GM21381 (cell line): ENCODE measurements around the gene LTBP2.
A peak's percentile ranks its signal among the peaks of the same experiment; 100 is the strongest.

Source experiments
- ATAC-seq: cut with Tn5 transposase; IDR thresholded peaks from one replicate; pipeline ENCODE4 v1.9.1; 2021; ENCODE audit warnings: mild to moderate bottlenecking, moderate library complexity; ENCODE audit not compliant: unreplicated experiment

LTBP2 gene

DNA sequence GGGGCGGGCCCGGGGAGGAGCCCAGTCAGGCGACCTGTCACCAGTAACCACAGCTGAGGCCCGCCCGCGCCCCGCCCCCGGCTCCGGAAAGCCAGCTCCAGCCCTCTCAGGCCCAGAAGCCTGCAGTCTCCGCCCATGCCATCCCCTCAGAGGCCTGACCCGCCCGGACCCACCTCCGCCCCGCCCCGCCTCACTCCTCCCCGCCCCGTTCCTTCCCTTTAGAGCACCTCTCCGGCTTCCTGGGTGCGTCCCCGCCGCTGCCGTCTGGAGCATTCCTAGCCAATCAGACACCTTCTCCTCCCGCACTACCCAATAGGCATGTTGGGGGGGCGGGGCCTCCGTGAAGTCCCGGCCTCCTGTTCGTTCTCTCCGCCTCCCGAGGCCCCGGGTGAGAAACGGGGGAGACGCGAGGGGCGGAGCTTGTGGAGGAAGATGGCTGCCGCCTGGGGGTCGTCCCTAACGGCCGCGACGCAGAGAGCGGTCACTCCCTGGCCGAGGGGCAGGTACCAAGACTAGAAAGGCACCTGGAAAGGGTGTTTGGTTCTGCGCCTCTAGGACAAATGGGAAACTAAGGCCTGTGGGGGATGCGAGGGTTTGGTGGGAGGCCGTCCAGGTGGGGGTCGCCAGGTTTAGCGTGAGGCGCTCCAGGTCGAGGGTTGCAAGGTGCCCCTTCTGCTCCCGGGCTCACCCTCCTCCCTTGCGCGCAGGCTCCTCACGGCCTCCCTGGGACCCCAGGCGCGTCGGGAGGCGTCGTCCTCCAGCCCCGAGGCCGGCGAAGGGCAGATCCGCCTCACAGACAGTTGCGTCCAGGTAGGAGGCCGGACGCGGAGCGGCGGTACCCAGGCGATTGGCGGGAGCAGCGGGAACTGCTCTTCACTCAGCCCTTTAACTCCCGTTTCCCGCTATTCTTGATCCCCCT lies 118.4 kb downstream of the LTBP2 start, which contains the start of gene ISCA2:
Gene ISCA2, plus strand, starts transcription at position 423 of the 919 bp plus-strand sequence. Its CDS starts 10 bp downstream, at position 433.
- peak; percentile 85 for ATAC-seq

DNA sequence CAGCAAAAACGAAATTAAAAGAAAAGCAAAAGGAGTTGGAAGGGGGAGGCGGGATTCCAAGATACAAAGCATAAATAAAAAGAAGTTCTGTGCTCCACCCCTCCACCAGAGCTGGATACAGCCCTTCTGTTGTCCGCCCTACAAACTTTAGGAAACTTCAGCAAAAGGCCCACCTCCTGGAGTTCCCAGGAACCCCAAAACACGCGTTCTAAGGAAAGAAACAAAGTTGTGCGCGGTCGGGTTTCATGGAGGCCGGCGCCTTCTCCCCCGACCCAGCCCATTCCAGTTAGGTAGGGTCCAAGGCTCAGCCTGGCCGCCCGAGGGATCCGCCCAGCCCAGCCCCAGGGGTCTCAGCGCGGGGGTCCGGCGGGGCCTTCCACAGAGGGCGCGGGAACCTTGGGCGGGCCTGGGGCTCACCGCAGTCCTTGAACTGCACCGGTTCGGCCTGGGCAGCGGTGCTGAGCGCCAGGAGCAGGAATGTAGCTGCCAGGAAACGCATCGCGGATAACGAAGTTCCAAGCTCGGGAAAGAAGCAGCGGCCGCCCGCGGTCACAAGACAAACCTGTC lies 119.2 kb downstream of the LTBP2 start, which contains the start of gene NPC2:
Gene NPC2, minus strand, starts transcription at position 530 of the 567 bp plus-strand sequence. Its CDS starts 31 bp downstream, at position 499.
- peak; percentile 7 for ATAC-seq

DNA sequence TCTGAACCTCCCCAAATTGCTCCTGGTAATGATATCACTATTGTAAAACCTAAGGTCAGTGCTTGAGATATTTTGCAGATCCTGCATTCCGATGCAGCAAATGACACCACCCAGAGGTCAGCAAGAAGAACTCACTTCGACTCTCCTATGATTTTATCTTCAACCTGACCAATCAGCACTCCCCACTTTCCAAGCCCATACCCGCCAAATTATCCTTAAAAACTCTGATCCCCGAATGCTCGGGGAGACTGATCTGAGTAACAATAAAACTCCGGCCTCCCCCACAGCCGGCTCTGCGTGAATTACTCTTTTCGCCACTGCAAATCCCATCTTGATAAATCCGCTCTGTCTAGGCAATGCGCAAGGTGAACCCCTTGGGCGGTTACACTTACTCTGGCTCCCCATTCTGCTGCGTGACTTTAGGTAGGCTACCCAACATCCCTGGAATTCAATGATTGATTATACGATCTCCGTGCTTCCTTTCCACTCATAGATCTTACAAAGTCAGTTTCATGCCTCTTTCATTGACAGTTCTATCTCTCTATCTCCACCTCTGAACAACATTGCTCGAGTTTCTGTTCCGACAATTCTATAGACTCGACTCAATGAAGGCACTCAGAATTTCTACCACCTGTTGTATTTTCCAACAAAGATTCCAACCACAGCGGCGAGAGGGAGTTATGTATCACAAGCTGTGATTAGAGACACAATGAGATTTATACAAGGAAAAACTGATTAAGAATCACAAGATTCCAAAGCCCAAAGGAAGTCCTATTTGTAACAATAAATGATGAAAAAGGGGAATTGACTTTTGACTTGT lies 119.9 kb downstream of the LTBP2 start:
- no peak for ATAC-seq

DNA sequence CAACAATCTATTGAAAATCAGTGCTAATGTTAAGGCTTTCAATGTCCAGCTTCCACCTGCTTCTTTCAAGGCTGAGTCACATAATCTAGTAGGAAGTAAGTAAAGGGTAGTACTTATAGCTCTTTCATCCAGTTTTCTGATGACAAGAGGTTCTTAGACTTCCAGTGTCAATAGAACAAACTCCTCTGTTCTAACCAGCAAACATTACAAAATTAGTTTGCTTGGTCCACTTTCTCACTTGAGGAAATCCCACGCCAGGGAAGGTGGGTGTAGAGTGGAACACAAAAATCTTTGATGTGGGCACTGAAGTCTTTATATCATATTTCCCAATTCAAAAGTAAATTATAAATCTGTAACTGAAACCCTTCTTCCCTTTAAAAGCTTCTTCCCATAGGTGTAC lies 121.6 kb downstream of the LTBP2 start:
- ATAC-seq: no peak

DNA sequence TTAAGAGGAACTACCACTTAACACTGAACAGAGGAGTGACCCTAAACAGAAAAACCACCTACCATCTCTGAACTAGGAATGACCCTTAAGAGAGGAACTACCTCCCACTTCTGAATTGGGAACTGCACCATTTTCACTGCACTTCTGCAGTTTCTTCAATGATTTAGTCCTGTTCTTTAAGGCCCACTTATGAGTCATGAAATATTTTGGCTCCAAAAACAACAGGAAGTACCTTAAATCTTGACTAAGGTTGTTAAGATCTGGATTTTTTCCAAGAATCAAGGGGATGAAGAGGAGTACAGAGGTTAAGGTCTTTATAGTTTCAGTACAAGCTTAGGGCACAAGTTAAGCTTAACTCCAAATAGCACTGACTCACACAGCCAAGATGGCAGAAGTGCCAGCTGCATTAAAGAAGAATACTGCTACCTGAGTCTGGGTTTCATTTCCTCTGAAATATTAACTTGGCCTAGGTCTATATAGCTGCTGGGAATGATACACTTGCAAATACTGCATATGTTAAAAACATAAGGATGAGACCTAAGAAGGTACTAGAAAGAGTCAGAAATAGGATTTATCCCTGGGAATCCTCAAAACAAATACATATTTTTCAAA lies 123.1 kb downstream of the LTBP2 start:
- ATAC-seq: no peak

DNA sequence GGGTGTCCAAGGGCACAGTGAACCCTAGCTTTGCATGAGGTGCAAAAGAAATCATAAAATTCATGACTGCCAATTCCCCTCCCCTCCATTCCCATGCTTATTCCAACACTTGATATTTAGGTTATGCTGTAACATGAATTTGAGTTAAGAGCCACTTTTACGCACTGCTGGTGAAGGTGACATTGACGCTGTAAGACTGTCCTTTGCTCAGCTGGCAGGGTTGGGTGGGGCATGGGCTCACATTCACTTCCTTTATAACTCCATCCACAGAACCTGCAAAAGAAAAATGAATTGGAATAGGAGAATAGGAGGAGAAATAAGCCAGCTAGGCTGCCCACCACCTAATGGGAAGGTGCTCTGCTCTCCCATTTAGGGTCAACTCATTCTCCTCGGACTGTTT lies 125.9 kb downstream of the LTBP2 start:
- no peak for ATAC-seq

DNA sequence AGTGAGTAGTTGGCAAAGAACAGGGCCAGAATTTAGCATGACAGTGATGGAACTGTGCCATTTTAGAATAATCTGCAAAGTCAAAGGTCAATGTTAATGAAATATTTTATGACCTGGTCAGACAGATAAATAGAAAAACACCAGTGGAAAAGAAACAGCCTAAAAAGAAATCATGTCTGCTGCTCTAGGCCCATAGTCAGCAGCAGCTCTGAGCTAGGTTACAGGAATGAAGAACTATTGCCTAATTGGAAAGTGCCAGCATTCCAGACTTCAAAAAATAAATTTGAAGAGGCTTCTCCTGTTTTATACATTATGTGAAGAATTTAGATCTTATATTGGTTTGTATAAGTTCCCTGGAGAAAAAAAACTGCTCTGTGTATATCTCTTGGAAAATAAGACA lies 128.7 kb downstream of the LTBP2 start:
- no peak for ATAC-seq

DNA sequence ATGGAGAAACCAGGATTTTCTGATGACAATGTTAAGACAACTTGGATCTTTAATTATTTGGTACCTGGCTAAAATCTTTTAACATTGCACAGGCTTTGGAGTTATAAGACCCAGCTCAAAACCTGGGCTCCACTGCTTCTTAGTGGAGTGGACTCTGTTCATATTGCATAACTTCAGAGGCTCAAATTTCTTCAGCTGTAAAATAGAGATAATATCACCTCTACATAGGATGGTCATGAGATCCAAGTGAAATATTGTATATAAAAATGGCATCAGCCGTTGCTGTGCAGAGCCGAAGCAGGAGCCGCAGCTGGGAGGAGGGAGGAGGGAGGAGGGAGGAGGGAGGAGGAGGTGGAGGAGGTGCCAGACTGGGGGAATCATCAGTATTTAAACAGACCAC lies 129.5 kb downstream of the LTBP2 start:
- ATAC-seq: no peak

DNA sequence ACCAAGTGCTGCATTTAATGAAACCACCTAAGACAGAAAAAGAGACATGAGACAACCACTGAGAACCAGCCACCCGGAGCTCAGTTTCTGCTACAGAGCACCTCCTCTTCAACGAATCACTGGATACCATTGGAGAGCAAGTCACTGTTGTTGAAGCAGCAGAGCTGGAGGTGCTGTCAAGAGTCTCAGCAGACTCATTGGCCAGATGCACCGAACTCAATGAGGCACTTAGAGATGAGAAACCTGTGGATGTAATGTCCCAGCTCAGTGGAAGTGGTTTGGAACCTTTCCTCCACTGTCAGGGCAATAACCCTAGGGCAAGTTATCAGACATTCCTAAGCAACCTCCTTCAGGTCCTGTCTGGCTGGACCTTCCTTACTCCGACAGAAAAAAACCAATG lies 132.0 kb downstream of the LTBP2 start:
- ATAC-seq: no peak

DNA sequence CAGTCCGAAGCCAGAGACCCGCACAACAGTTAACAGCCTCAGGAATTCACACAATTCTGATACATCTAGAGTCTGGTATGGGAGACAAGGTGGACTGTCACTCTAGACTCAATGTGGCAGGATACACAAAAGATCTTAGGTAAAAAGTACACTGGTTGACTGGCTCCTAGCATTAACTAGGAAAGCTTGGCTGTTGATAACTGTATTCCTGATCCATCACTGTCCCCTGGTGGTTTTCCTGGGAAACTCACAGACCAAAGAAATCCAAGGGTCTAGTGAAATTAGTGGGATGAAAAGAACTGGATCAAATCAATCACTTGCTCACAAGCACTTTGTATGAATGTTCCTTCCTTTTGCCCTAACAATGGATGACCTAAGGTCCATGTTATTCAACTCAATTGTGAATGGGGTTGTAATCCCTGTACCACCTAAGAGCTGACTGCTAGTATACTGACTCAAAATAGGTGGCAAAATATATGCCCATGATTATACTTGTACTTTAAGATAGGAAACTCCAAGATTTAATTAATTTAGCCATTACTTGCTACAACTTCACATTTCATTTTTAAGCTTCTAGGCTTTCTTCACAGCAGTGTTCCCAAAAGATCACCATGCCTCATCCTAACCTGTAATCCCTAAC lies 132.9 kb downstream of the LTBP2 start:
- no peak for ATAC-seq

DNA sequence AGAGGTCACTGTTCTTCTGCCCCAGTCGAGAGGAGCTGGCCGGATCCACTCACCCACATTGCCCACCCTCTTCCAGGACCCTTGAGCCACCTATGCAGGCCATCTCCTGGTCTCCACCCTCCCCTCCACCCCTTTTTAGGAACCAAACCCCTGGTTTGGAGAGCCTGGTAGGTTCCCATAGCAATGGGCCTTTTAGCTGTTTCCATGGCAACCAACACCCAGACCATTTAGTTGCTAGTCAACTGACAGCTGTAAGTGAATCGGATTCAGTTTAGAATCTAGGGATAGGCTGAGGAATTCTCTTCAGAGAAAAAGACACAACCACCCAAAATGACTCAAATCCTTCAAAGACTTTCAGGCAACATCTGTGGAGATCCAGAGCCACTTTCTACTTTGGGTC lies 135.4 kb downstream of the LTBP2 start:
- no peak for ATAC-seq

DNA sequence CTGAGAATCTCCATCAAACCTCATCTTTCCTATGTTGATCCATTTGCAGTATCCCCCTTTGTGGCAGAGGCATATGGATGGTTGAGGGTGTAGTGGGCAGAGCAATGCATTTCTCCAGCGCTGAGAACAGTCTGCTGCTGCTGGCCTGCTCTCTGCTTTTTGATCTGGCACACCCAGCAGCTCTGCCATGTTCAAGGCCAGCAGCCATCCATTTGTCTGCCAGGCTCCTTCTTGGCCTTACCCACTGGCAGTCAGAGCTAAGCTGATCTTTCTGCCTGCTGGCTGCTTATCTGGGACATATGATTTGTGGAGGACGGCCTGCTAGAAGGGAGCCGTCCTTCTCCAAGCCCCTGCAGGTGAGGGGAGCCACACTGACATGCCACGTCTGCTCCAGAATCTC lies 135.9 kb downstream of the LTBP2 start:
- no peak for ATAC-seq

DNA sequence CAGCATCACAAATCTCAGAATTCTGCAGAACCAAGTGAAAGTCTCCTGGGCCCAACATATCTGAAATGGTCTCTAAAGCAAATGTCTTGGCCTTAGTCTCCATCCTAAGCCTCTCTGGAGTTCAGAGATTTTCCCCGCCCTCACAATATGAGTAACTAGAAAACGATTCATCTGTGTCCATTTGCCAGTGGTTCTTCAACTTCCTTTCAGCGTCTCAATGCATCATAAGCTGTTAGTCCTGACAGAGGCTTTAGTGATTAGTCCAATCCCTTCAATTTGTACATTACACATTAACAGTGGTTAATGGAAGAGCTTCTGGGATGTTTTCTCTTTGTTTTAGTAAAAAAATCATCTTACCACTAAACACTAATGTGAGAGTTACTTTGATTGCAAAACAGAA lies 136.4 kb downstream of the LTBP2 start:
- ATAC-seq: no peak

DNA sequence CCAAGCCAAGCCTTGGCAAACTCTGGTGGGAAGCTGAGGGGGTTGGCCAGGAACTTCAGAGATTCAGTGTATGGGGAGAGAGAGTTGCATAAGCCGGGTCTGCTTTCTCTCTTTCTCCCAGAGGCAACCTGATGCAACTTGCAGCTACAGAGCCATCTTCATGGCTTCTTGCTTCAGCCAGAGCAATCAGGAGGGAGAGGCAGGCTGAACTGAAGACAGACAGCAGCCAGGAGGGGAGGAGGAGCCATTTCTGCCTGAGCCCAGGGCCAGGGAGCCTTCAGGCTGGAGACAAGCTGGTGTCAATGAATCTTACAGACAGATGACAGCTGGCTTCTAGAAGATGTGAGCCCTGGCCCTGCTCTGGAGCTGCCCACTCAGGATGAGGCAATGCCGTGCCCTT lies 137.7 kb downstream of the LTBP2 start:
- no peak for ATAC-seq

DNA sequence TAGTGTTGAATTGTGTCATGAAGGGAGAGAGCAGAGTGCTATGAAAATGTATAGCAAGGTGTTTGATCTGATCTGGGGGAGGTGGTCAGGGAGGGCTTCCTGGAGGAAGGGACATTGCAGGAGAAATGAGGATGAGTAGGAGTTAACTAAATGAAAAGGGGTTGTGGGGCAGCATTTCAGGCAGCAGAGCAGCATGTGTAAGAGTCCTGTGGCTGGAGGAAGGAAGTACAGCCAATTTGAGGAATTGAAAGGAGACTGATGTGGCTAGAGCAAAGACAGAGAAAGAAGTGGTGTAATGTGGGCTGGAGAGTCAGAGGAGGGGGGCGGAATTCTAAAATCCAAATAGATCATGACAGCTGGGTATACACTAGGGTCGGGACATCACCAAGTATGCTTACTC lies 139.4 kb downstream of the LTBP2 start:
- ATAC-seq: no peak

DNA sequence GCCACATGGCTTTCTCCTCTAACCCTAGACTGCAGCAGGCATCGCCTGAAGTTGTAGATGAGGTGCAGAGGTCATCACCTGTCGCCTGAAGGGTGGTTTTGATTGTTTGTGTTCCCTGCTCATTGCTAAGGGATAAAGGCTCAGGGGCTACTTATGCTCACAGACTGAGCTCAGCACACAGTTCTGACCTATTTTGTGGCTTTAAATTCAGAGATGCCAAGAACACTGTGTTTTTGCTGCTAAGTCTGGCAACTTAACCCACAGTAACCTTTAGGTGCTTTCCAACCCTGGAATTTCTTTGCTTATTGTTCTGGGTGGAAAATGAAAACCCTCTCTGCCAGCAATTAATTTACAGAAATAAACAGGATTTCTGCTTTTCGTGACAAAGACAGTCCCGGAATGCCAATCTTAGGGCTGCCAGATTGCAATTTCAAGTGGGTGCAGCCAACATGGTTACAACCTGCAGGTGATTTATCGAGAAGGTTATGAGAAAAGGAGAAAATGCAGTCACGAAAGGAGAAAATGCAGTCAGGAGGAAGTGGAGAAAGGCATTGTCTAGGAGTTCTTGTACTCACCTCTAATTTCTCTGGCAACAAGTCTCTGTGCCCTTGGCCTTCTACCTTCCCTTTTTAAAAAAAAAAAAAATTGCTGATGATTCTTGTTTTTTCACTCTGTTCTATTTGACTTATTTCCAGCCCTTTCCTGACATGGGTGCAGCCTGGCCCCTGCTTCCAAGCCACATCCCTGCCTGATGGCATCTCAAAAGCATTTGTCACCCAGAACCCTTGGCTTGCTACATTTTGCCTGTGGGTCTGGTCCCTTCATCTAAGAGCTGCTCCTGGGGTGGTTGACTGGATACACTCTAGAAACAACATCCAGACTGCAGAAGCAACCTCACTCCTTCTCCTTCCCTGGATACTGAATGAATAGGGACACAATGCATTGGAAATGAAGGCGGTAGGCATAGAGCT lies 142.2 kb downstream of the LTBP2 start:
- ATAC-seq: no peak

DNA sequence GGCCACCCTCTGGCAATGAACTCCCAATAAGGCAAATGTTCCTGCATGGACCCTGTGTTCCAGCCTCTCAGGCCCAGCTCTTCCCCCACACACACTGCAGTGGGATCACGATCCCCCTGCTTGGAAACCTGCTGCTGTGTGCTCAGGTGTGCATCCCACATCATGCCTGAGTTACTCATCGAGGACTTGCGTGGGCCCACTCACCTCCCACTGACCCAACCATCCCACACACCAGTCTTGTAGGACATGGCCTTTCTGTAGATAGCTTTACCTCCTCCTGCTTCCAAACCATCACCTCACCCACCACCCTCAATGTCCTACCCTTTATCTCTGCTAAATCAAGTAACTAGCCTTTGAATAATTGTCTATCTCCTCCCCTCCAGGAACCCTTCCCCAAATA lies 143.5 kb downstream of the LTBP2 start:
- no peak for ATAC-seq

DNA sequence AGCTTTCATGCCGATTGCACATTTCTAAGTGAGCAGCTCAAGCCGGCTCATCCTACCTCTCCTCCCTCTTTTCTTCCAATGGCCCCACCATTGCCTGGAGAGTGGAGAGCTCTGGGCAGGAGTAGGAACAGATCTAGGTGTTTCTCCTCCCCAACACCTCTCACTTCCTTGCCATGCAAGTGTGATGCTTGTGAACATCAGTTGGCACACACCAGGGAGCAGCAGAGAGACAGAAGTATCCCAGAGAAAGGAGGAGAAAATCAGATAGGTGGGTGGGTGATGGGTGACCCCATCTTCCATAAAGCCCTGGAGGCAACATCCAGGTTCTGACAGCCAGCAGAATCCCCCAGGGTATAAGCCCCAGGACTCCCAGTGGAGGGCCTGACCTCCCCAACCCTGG lies 146.7 kb downstream of the LTBP2 start:
- ATAC-seq: no peak

DNA sequence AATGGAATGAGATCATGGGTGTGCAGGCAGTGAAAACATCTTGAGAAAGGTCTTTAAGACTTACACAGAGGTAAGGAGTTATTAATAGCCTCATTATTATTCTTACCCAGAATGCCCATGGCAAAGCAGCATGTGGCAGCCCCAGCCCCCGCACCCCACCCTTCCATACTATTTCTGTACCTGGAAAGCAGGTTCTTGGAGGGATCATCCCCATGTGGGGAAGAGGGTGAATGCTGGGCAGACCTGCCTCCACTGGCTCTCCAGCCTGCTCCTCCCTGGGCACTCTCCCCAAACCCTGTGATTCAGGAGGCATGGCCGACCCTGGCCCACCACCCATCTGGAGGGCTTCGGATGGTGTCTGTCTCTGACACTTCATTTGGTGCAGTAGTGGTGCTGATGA lies 147.3 kb downstream of the LTBP2 start:
- no peak for ATAC-seq
